Frontal cortex (tissue), 4 donors: Measurements from ENCODE around the gene BMPR1B. TPM values are rescaled to one million over a fixed set of nuclear protein-coding genes. Genes with fewer than 3 reads are reported as not detected.

Source experiments
- DNase-seq, 2 donors: peaks; one replicate each; pipeline ENCODE4 v3.0.0; 2012; ENCODE audit warnings: low spot score in 2 of 2
- FAIRE-seq: peaks from 2 replicates; lab custom pipeline; 2012; peaks lifted over from hg19 to GRCh38; lab: Jason Lieb, UNC
- total RNA-seq: library from RNA; depleted of rRNA; stranded (reverse); fragments of >200 nt; gene quantifications from one replicate; pipeline ENCODE4 v1.2.3, GENCODE V29; 2014
- donor health status: control.
- donor health status: control.
- donor health status: control.

BMPR1B gene
- total RNA-seq, 1 donor from 2014 or later = 8.2 TPM

DNA sequence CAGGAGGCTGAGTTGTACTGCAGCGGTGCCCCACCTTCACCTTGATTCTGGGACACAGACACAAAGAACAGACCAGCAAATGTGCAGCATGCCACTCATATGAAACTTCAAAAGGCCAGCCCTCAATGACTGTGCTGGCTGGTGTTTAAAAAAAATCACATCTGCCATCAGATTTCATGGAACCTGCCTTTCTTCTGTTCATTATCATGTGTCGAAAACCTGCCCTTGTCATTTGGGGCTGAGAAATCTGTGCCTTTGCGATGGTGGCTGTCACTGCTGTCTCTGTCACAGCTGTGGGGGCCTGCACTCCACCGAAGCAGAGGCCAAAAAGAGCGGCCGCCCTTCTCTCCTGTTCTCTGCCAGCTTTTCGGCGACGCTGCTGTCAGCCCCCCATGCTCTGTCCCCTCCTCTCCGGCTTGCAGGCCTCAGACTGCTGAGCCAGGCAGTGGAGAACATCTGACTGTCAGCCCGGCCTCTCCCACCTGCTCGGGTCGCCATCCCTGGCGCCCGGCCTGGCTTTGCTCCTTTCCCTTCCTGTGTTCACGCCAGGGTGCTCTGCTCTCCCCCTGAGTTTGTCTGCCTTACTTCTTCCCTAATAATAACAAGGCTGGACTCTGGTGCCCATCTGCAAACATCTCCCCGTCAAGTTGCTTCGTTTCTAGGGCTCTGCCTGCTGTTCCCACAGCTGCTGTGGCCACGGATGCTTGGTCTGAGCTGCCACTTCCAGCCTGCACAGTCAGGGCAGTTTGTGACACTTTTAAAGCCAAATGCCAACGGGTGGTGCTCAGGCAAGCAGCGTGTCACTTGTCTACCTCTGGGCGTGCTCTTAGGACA is 435.9 kb downstream of the BMPR1B start:
- no peak for DNase-seq
- no peak for FAIRE-seq

DNA sequence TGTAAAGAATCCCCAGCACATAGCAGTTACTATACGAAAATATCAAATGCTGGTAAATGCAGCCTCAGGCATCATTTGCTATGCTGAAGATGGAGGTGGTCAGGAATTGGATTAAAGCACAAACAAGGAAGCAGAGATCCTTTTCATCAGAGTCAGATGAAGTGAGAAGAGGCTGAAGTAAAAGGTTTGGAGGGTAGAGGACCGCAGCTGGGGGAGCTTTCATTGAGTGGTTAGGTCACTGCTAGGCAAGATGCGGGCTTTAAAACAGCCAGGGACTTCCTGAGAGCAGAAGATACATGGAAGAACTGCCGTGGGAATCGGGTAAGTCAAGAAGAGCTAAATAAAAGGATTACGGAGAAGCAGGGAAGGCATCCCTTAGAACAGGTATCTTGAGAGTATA is 439.6 kb downstream of the BMPR1B start:
- DNase-seq (no peak), FAIRE-seq (no peak)

DNA sequence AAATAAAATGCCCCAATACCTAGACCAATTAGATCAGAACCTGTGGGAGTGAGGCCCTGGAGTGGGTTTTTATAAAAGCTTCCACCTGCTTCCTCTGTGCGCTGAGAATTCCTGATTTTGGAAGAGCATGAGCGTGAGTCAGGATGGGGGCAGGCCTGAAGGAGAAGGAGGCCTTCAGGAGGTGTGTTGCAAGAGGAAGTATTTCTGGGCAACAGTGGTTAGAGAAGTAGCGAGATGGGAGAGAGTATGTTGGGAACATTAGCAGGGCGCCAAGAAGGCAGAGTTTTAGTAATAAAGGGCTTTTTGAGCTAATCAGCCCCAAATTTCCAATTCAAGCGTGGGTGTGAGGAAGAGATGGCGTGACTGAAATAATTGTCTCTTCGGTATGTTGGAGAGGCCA is 441.2 kb downstream of the BMPR1B start:
- DNase-seq (no peak), FAIRE-seq (no peak)

DNA sequence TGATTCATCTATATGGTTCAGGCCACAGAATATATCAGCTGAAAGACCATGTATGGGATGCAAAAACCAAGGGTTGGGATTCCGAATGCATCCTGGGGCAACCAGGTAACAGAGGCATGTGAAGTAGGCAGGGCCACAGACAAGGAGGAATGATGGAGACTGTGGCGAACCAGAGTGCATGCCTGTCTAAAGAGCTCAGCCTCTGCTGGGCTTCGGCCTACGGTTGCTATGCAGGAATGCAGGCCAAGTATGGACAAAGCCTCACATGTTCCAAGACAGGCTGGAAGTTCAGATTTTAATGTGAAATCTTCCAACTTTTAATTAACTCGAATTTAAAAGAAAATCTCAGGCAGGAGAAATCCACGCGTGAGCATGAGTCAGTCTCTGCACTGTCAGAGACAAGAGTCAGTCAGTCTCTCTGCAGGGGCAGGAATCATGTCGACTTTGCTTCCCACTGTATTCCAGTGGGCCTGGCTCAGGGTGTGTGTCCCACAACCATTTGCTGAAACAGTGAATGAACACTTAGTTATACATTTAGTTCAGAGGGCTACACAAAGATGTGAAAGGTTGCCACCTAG is 446.6 kb downstream of the BMPR1B start:
- no peak for DNase-seq
- no peak for FAIRE-seq

DNA sequence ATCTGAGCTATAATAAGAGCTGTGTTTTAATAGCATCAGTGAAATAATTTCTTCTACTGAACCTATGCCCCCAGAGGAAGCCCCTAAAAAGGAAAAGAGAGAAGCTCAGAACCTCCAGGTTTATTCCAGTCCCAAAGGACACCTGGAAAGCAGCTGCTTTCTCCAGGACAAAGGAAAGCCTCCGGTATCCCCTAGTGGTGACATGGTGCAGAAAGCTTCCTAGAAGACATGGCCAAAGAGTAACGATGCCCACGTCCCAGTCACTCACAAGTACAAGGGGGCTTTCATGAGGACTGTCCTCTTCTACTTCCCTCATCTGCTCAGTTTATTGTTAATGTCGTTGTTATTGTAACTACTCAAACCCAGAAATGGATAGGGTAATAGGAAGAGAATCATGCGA is 447.1 kb downstream of the BMPR1B start:
- DNase-seq (no peak), FAIRE-seq (no peak)
